ENCODE measurements around the gene RNGTT.

RNGTT gene

GRCh38 chr6:88741071-88741470 lies 222.3 kb downstream of the RNGTT start:
- TF ChIP-seq SIN3A (IDR thresholded peaks at IDR 0.05; ENCODE audit: borderline replicate concordance, insufficient read depth, low read length) (no peak), TAF1 (IDR thresholded peaks at IDR 0.05; ENCODE audit: borderline replicate concordance, insufficient read depth, low read length) (no peak), REST (IDR thresholded peaks at IDR 0.05; ENCODE audit: insufficient read depth in 1 of 2, low read depth in 2 of 2, low read length in 2 of 2) (no peak), POLR2AphosphoS5 (IDR thresholded peaks at IDR 0.05; ENCODE audit: low read depth, low read length) (no peak), FOXP2 (optimal IDR thresholded peaks at IDR 0.05; ENCODE audit: borderline replicate concordance, extremely low read depth, extremely low read length, insufficient read depth) (no peak)

DNA sequence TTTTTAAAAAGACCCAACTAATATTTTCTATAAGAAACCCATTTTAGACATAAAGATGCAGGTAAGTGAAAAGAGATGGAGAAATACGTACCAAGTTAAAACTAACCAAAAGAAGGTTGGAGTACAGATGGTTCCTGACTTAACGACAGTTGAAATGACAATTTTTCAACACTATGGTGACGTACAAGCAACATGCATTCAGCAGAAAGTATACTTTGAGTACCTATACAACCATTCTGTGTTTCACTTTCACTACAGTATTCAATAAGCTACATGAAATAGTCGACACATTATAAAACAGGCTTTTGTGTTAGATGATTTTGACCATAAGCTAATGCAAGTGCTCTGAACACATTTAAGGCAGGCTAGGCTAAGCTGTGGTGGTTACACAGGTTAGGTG lies 228.9 kb downstream of the RNGTT start:
- TF ChIP-seq POLR2AphosphoS5 (IDR thresholded peaks at IDR 0.05; ENCODE audit: low read depth, low read length) (no peak), REST (IDR thresholded peaks at IDR 0.05; ENCODE audit: insufficient read depth in 1 of 2, low read depth in 2 of 2, low read length in 2 of 2) (no peak), SIN3A (IDR thresholded peaks at IDR 0.05; ENCODE audit: borderline replicate concordance, insufficient read depth, low read length) (no peak), FOXP2 (optimal IDR thresholded peaks at IDR 0.05; ENCODE audit: borderline replicate concordance, extremely low read depth, extremely low read length, insufficient read depth) (no peak), TAF1 (IDR thresholded peaks at IDR 0.05; ENCODE audit: borderline replicate concordance, insufficient read depth, low read length) (no peak)

- TF ChIP-seq REST (IDR thresholded peaks at IDR 0.05; ENCODE audit: insufficient read depth in 1 of 2, low read depth in 2 of 2, low read length in 2 of 2) (0 out of 4 replicates have a peak, but pooled peaks of 1 of the 2 experiments have one; percentile 49), TAF1 (IDR thresholded peaks at IDR 0.05; ENCODE audit: borderline replicate concordance, insufficient read depth, low read length) (no peak), POLR2AphosphoS5 (IDR thresholded peaks at IDR 0.05; ENCODE audit: low read depth, low read length) (no peak)
Observed at GRCh38 chr6:88730611-88731011, 232.8 kb downstream of the RNGTT start.

DNA sequence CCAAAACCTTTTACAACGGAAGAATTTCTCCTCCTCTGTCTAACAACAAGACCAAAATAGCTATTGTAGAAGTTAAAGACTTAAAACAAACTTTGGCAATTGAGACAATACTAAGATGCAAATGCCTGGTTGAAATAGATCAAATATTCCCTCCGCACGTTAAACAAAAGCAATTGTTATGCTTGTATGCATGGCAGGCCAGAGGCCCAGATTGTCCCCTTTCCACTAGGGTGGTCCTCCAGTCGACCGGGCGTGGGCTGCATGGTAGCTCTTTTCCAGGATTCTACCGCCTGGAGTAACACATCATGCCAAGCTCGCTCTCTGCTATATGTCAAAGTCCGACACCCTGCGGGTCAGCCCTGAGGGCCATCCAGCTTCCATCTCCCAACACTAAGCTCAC lies 234.7 kb downstream of the RNGTT start:
- TF ChIP-seq FOXP2 (optimal IDR thresholded peaks at IDR 0.05; ENCODE audit: borderline replicate concordance, extremely low read depth, extremely low read length, insufficient read depth) (no peak), TAF1 (IDR thresholded peaks at IDR 0.05; ENCODE audit: borderline replicate concordance, insufficient read depth, low read length) (no peak), REST (IDR thresholded peaks at IDR 0.05; ENCODE audit: insufficient read depth in 1 of 2, low read depth in 2 of 2, low read length in 2 of 2) (no peak), SIN3A (IDR thresholded peaks at IDR 0.05; ENCODE audit: borderline replicate concordance, insufficient read depth, low read length) (no peak), POLR2AphosphoS5 (IDR thresholded peaks at IDR 0.05; ENCODE audit: low read depth, low read length) (no peak)
